ENCODE results near the gene INSC. TPM values are rescaled to one million over a fixed set of nuclear protein-coding genes. Genes with fewer than 3 reads are reported as not detected.

Gene INSC
- total and polyA plus RNA-seq, 2 of the 8 experiments (the other 6 are each of a cell fraction or from before 2014, with no cell fraction given) = 0.58 to 0.59 TPM

- ChIA-PET CTCF (ENCODE audit: partially characterized antibody) (interaction anchor here (0.6 to 3.8 kb wide), 4 partner anchors 14 to 650 kb away, joined by 4 to 17 read pairs (median 5); no protein-coding TSS in a partner anchor), POLR2A (ENCODE audit: partially characterized antibody) (no interaction called here)
- Histone ChIP-seq H4K91ac (replicated peaks; ENCODE audit: insufficient read length, low read length) (no peak overlapping the region), H4K5ac (ENCODE audit: insufficient read length, low read depth, low read length) (no peak overlapping the region), H3K56ac (replicated peaks; ENCODE audit: insufficient read length, low read depth, low read length) (no peak overlapping the region), H3K4me2 (ENCODE audit: insufficient read depth in 1 of 2, low read depth in 2 of 2, low read length in 2 of 2) (no peak overlapping the region), H3K4me1 (replicated peaks in 1 of 4; ENCODE audit: control insufficient read depth in 3 of 4, insufficient read depth in 4 of 4, low read length in 3 of 4) (no peaks in the 10 kb centered on the region), H4K20me1 (replicated peaks in 1 of 2; ENCODE audit: control insufficient read depth in 1 of 2, insufficient read depth in 2 of 2, low read length in 2 of 2) (no peaks in the 10 kb centered on the region), H2BK5ac (ENCODE audit: low read depth, low read length) (no peak overlapping the region), H3K18ac (ENCODE audit: extremely low read depth, low read length) (no peak overlapping the region), H3K4me3 (ENCODE audit: extremely low read depth in 1 of 4, insufficient read depth in 2 of 4, low read depth in 3 of 4, low read length in 4 of 4) (no peak overlapping the region), H3K27me3 (replicated peaks in 1 of 4; ENCODE audit: control insufficient read depth in 3 of 4, extremely low read depth in 1 of 4, insufficient read depth in 3 of 4, low read length in 3 of 4) (no peaks in the 10 kb centered on the region), H3K79me1 (ENCODE audit: low read depth, low read length) (no peaks in the 10 kb centered on the region), H2BK15ac (ENCODE audit: low read length) (no peak overlapping the region), H2AFZ (ENCODE audit: low read length) (peak overlapping the region; percentile 29; the same call in 1 of the 2 replicates), H3K27ac (ENCODE audit: low read depth, low read length) (no peak overlapping the region), H3K9ac (replicated peaks in 1 of 4; ENCODE audit: extremely low read depth in 1 of 4, low read depth in 3 of 4, low read length in 3 of 4) (no peak overlapping the region), H3K36me3 (ENCODE audit: control insufficient read depth in 2 of 4, insufficient read depth in 4 of 4, low read length in 3 of 4) (no peaks in the 10 kb centered on the region), H3K23ac (ENCODE audit: insufficient read length) (no peak overlapping the region), H2BK12ac (ENCODE audit: low read depth, low read length) (no peak overlapping the region), H2AK5ac (ENCODE audit: low read depth, low read length) (no peak overlapping the region), H3K9me3 (ENCODE audit: insufficient read depth in 2 of 2, low read depth in 1 of 2, low read length in 1 of 2) (no peaks in the 10 kb centered on the region), H2BK20ac (ENCODE audit: low read length) (no peak overlapping the region), H2BK120ac (replicated peaks; ENCODE audit: low read depth, low read length) (no peak overlapping the region), H3K23me2 (ENCODE audit: low read depth, low read length) (no peaks in the 10 kb centered on the region), H4K8ac (ENCODE audit: extremely low read depth, insufficient read depth, low read length) (no peak overlapping the region), H3K14ac (ENCODE audit: insufficient read length) (no peak overlapping the region), H3K79me2 (ENCODE audit: control insufficient read depth in 1 of 2, insufficient read depth in 2 of 2, low read length in 2 of 2) (no peaks in the 10 kb centered on the region), H3K4ac (replicated peaks; ENCODE audit: insufficient read length, low read depth, low read length) (no peak overlapping the region)
- 92% methylated on average over 6 of the region's 6 CpGs; no CpG with 5 or more reads in 1 of the 2 experiments for WGBS, 2 experiments (ENCODE audit: extremely low coverage in 1 of 2, insufficient coverage in 1 of 2, insufficient read length in 1 of 2, insufficient replicate concordance in 2 of 2, low coverage in 1 of 2, low lambda C conversion rate in 2 of 2, missing lambda C conversion rate in 1 of 2)
- no peak for TF ChIP-seq CBX8 (IDR thresholded peaks at IDR 0.05; ENCODE audit: borderline replicate concordance, low read depth, low read length)
- no peak for TF ChIP-seq YY1 (IDR thresholded peaks at IDR 0.05; ENCODE audit: low read depth, low read length)
- no peak for TF ChIP-seq SRF (IDR thresholded peaks at IDR 0.05; ENCODE audit: low read depth, low read length)
- no peak for TF ChIP-seq CEBPB (IDR thresholded peaks at IDR 0.05; ENCODE audit: low read depth, low read length)
- no peak for TF ChIP-seq CHD1 (IDR thresholded peaks at IDR 0.05; ENCODE audit: low read depth, low read length)
- no peak for TF ChIP-seq E2F6 (IDR thresholded peaks at IDR 0.05)
- TF ChIP-seq ZNF274 (IDR thresholded peaks at IDR 0.05; ENCODE audit: borderline replicate concordance, extremely low read depth, low read length) = no peak
- FAIRE-seq = no peak
- peak in 1 of 2 experiments; percentile 4 for DNase-seq (ENCODE audit: low read depth in 1 of 2, low spot score in 2 of 2)
Observed at GRCh38 chr11:15127341-15127740, 12.6 kb downstream of the INSC start.
